ENCODE measurements around the gene FBXO46. TPM values are rescaled to one million over a fixed set of nuclear protein-coding genes. Genes with fewer than 3 reads are reported as not detected.
A peak's percentile ranks its signal among the peaks of the same experiment; 100 is the strongest.
"Not testable (repeated sequence)": the region's sequence is repeated elsewhere in the genome, so short reads cannot be mapped to it uniquely, and the experiment has no call there.

Gene FBXO46
- polyA plus RNA-seq, 1 donor, result 13.9 TPM

DNA sequence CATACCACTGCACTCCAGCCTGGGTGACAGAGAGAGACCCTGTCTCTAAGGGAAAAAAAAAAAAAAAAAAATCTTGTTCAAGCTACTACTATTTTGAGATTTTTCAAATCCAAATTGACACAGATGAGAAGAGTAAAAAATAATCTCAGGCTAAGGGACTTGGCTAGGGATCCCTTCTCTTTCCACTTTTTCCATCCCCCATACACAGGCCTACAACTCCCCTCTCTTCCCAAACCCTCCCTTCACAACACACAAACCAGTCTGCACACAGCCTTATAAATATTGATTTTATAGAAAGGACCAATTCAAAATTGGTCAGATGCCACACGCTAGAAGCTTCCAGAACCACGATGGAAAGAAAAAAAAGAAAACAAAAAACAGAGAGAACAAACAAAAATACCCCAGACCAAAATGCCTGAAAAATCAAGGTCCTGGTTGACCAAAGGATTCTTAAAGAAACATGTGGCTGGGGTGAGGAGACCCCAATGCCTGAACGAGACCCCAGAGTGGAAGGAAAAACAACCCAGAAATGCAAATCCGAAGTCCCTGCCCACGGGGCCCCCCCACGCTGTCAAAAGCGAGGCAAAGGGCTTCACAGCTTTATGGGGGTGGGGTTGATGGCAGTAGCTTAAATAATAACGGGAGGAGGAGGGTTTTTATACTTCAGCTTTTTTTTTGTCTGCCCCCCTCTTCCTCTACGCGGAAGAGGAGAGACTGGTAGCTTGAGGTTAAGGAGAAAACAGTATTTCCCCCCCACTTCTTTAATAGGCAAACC is 20.2 kb downstream of the FBXO46 start:
- 89% methylated on average over 3 of the region's 10 CpGs for WGBS (ENCODE audit: insufficient coverage, low lambda C conversion rate)
- no peaks in the 10 kb centered on the region for H3K27me3 ChIP-seq (ENCODE audit: control insufficient read depth, insufficient read depth, low read length)
- H3K4me1 ChIP-seq (ENCODE audit: control insufficient read depth, insufficient read depth, low read length), result no peaks in the 10 kb centered on the region
- H3K4me3 ChIP-seq (ENCODE audit: low read length), result no peak overlapping the region
- no peak overlapping the region for H3K27ac ChIP-seq (ENCODE audit: low read length)
- H3K9me3 ChIP-seq (ENCODE audit: control insufficient read depth, low read depth, low read length), result peaks cover 9% of the 10 kb centered on the region
- peaks cover 25% of the 10 kb centered on the region for H3K36me3 ChIP-seq (ENCODE audit: control insufficient read depth, insufficient read depth, low read length)
- DNase-seq, result no peak

DNA sequence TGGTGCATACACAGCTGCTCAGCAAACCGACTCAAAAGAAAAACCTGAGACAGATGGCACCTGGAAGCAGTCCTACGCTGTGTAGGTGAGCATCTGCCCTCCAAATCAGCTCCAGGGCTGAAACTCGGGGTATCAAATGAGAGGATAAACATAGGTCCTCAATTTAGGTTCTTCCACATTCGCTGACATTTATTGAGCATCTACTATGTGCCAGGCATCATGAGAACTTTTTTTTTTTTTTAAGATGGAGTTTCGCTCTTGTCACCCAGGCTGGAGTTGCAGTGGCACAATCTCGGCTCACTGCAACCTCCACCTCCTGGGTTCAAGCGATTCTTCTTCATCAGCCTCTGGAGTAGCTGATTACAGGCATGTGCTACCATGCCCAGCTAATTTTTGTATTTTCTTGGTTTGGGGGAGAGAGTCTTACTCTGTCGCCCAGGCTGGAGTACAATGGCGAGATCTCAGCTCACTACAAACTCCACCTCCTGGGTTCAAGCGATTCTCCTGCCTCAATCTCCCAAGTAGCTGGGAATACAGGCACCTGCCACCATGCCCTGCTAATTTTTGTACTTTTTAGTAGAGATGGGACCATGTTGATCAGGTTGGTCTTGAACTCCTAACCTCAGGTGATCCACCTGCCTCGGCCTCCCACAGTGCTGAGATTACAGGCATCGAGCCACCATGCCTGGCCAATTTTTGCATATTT is 24.8 kb downstream of the FBXO46 start:
- Histone ChIP-seq H3K4me3 (ENCODE audit: low read length) (no peak overlapping the region), H3K4me1 (ENCODE audit: control insufficient read depth, insufficient read depth, low read length) (no peaks in the 10 kb centered on the region), H3K9me3 (ENCODE audit: control insufficient read depth, low read depth, low read length) (no peaks in the 10 kb centered on the region), H3K36me3 (ENCODE audit: control insufficient read depth, insufficient read depth, low read length) (peaks cover 11% of the 10 kb centered on the region), H3K27me3 (ENCODE audit: control insufficient read depth, insufficient read depth, low read length) (no peaks in the 10 kb centered on the region), H3K27ac (ENCODE audit: low read length) (no peak overlapping the region)
- no CpG with 5 or more reads among the region's 12 CpGs for WGBS (ENCODE audit: insufficient coverage, low lambda C conversion rate)
- no peak for DNase-seq

DNA sequence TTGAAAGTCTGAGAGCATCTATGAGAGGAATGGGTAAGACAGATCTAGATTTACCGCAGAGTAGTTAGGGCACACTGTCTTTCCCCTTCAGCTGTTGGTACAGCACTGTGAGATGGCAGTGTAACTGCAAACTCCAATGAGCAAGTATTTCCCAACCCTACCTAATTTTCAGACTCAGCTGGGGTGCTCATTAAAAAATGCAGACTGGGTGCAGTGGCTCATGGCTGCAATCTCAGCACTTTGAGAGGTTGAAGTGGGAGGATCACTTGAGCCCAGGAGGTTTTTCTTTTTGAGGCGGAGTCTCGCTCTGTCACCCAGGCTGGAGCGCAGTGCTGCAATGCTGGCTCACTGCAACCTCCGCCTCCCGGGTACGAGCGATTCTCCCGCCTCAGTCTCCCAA is 25.6 kb downstream of the FBXO46 start:
- Histone ChIP-seq H3K4me3 (ENCODE audit: low read length) (no peak overlapping the region), H3K27me3 (ENCODE audit: control insufficient read depth, insufficient read depth, low read length) (no peaks in the 10 kb centered on the region), H3K36me3 (ENCODE audit: control insufficient read depth, insufficient read depth, low read length) (peaks cover 10% of the 10 kb centered on the region), H3K4me1 (ENCODE audit: control insufficient read depth, insufficient read depth, low read length) (no peaks in the 10 kb centered on the region), H3K9me3 (ENCODE audit: control insufficient read depth, low read depth, low read length) (no peaks in the 10 kb centered on the region), H3K27ac (ENCODE audit: low read length) (no peak overlapping the region)
- no CpG with 5 or more reads among the region's 9 CpGs for WGBS (ENCODE audit: insufficient coverage, low lambda C conversion rate)
- DNase-seq, result no peak

DNA sequence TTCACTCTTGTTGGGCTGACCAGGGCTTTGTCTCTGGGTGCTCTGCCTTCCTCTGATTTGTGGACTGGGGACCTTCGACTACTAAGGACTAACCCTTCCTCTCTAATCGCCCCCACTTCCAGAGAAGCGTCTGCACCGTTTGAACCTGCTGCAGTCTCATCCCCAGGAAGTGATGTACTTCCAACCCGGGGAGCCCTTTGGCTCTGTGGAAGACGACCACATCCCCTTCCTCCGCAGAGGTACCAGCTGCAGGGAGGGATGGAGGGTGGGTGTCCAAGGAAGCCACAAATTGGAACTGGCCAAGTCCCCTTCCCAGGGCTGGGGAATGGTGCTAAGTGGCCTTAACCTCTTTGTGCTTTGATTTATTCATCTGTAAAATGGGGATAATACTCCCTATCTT is 29.0 kb downstream of the FBXO46 start:
- no CpG with 5 or more reads among the region's 7 CpGs for WGBS (ENCODE audit: insufficient coverage, low lambda C conversion rate)
- Histone ChIP-seq H3K4me1 (ENCODE audit: control insufficient read depth, insufficient read depth, low read length) (no peaks in the 10 kb centered on the region), H3K9me3 (ENCODE audit: control insufficient read depth, low read depth, low read length) (no peaks in the 10 kb centered on the region), H3K4me3 (ENCODE audit: low read length) (no peak overlapping the region), H3K27ac (ENCODE audit: low read length) (no peak overlapping the region), H3K27me3 (ENCODE audit: control insufficient read depth, insufficient read depth, low read length) (no peaks in the 10 kb centered on the region), H3K36me3 (ENCODE audit: control insufficient read depth, insufficient read depth, low read length) (peaks cover 15% of the 10 kb centered on the region)
- no peak for DNase-seq

DNA sequence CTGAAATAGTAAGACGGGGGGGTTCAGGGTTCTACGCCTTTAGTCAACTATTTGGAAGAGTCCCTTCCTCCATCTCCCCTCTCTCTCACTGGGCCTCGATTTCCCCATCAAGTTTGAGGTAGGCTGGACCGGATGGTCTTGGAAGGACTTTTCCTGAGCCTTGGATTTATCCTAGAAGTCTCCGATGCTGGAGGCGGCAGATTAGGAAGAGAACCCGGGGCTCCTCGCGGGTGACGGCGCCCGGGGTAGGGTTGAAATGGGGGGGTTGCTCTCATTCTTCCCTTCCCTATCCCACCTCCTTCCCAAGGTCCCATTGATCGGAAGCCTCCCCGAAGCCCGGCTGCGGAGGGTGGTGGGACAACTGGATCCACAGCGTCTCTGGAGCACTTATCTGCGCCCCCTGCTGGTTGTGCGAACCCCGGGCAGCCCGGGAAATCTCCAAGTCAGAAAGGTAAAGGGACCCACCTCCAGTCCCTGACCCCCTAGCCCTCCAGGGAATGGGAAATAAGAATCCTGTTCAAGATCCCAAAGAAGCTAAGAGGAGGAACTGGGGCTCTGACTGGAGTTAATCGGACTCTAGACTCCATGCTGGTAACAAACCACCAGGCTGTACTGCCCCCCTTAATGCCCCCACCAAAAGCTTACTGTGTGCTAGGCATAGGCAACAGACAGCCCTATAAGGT is 37.4 kb downstream of the FBXO46 start:
- Histone ChIP-seq H3K27ac (ENCODE audit: low read length) (peak overlapping the region; percentile 88), H3K4me3 (ENCODE audit: low read length) (peak overlapping the region; percentile 91), H3K4me1 (ENCODE audit: control insufficient read depth, insufficient read depth, low read length) (peaks cover 6% of the 10 kb centered on the region), H3K36me3 (ENCODE audit: control insufficient read depth, insufficient read depth, low read length) (peaks cover 17% of the 10 kb centered on the region), H3K9me3 (ENCODE audit: control insufficient read depth, low read depth, low read length) (no peaks in the 10 kb centered on the region), H3K27me3 (ENCODE audit: control insufficient read depth, insufficient read depth, low read length) (no peaks in the 10 kb centered on the region)
- peak; percentile 46 to 68 for DNase-seq
- WGBS (ENCODE audit: insufficient coverage, low lambda C conversion rate), result no CpG with 5 or more reads among the region's 22 CpGs

DNA sequence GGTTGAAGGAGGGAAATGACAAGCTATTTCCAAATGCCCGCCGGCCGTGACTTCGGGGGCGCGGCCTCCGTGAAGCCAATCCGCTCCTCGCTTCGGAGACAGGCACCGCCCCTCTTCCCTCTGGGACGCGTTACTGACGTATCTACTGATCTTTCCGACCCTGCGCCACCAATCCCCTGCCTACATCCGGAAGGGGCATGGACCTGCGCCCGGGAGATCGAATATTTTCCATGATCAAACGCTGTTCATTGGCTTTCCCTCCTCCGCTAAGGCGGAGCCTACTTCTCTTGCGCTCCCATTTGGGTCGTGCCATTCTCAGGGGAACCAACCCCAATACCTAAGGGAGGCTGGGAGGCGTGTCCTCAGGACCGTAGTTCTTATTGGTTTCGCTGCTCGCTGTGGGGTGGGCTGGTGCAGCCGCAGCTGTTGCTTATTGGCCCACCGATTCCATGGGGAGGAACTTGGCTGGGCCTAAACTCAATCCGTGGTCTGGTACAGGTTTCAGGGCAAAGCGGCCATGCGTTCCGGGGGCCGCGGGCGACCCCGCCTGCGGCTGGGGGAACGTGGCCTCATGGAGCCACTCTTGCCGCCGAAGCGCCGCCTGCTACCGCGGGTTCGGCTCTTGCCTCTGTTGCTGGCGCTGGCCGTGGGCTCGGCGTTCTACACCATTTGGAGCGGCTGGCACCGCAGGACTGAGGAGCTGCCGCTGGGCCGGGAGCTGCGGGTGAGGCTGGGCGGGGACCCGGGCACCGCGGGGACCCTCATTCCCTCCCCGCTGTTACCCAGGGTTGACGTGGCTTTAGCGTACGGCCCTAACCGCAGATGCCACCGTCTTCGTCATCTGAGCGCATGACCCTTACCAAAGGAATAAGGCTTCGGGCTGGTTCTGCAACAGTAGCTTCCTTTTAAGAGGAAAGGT is 38.2 kb downstream of the FBXO46 start, which contains the start of gene QPCTL:
QPCTL (plus strand) TSS at position 480 of the 919 bp plus-strand sequence; CDS start at position 518, 38 bp downstream.
- peak within 1 kb of the TSS; percentile 88 for H3K27ac ChIP-seq (ENCODE audit: low read length)
- H3K4me3 ChIP-seq (ENCODE audit: low read length), result peak within 1 kb of the TSS; percentile 91
- no peaks in the 10 kb centered on the region for H3K27me3 ChIP-seq (ENCODE audit: control insufficient read depth, insufficient read depth, low read length)
- H3K36me3 ChIP-seq (ENCODE audit: control insufficient read depth, insufficient read depth, low read length), result peaks cover 24% of the 10 kb centered on the region
- H3K9me3 ChIP-seq (ENCODE audit: control insufficient read depth, low read depth, low read length), result no peaks in the 10 kb centered on the region
- WGBS (ENCODE audit: insufficient coverage, low lambda C conversion rate), result no CpG with 5 or more reads among the region's 70 CpGs
- DNase-seq, result peak; percentile 99 to 100
- H3K4me1 ChIP-seq (ENCODE audit: control insufficient read depth, insufficient read depth, low read length), result peaks cover 6% of the 10 kb centered on the region

DNA sequence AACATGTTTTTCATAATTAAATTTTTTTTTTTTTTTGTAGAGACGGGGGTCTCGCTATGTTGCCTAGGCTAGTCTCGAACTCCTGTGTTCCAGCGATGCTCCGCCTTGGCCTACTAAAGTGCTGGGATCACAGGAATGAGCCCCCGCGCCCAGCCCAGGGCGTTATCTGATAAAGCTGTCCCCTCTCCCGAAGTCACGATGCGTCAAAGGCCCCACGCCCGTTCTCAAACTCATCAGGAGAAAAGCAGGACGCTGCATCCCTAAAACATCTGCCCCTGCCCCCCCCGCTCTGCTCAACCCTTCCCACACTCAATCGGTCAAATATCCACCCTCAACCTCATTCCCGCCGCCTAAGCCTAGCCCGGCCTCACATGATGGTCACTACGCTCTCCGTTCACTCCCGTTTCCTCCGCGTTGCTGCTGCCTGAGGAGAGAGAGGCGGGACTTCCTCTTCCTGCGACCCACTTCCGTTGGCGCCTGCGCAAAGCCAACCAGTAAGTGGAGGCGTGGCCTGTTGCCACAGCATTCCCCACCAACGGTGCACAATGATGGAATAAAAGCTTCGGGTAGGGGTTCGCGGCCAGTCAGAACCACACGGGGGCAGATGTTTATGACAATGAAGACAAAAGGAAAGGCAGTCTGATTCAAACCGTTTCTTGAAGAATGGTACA is 39.0 kb downstream of the FBXO46 start, which contains the start of gene SNRPD2:
SNRPD2 (minus strand) TSS at position 438 of the 671 bp plus-strand sequence; CDS start at position 373, 65 bp downstream.
- Histone ChIP-seq H3K4me3 (ENCODE audit: low read length) (peak within 1 kb of the TSS; percentile 91), H3K27me3 (ENCODE audit: control insufficient read depth, insufficient read depth, low read length) (no peaks in the 10 kb centered on the region), H3K9me3 (ENCODE audit: control insufficient read depth, low read depth, low read length) (no peaks in the 10 kb centered on the region), H3K27ac (ENCODE audit: low read length) (peak within 1 kb of the TSS; percentile 88), H3K36me3 (ENCODE audit: control insufficient read depth, insufficient read depth, low read length) (peaks cover 30% of the 10 kb centered on the region), H3K4me1 (ENCODE audit: control insufficient read depth, insufficient read depth, low read length) (peaks cover 6% of the 10 kb centered on the region)
- WGBS (ENCODE audit: insufficient coverage, low lambda C conversion rate), result no CpG with 5 or more reads among the region's 36 CpGs
- peak; percentile 95 to 97 for DNase-seq

DNA sequence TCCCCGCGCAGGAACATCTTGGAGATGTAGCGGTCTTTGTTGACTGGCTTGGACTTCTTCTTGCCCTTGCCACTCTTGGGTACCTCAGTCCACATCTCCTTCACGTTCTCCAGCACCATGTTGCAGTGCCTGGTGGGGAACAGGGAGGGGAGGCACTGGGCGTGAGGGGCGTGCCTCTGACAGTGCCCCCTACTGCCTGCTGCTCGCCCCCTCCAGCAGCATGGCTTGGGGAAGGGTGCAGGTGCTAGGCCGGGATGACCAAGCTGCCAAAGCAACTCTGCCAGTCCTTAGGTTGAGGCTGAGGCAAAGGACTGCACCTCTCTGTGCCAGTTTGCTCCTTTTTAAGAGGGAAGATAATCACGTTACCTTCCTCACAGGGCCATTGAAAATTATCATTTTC is 43.1 kb downstream of the FBXO46 start:
- peaks cover 41% of the 10 kb centered on the region for H3K36me3 ChIP-seq (ENCODE audit: control insufficient read depth, insufficient read depth, low read length)
- no peaks in the 10 kb centered on the region for H3K9me3 ChIP-seq (ENCODE audit: control insufficient read depth, low read depth, low read length)
- peaks cover 3% of the 10 kb centered on the region for H3K4me1 ChIP-seq (ENCODE audit: control insufficient read depth, insufficient read depth, low read length)
- H3K27ac ChIP-seq (ENCODE audit: low read length), result no peak overlapping the region
- H3K4me3 ChIP-seq (ENCODE audit: low read length), result no peak overlapping the region
- no CpG with 5 or more reads among the region's 9 CpGs for WGBS (ENCODE audit: insufficient coverage, low lambda C conversion rate)
- no peaks in the 10 kb centered on the region for H3K27me3 ChIP-seq (ENCODE audit: control insufficient read depth, insufficient read depth, low read length)
- DNase-seq, result no peak

DNA sequence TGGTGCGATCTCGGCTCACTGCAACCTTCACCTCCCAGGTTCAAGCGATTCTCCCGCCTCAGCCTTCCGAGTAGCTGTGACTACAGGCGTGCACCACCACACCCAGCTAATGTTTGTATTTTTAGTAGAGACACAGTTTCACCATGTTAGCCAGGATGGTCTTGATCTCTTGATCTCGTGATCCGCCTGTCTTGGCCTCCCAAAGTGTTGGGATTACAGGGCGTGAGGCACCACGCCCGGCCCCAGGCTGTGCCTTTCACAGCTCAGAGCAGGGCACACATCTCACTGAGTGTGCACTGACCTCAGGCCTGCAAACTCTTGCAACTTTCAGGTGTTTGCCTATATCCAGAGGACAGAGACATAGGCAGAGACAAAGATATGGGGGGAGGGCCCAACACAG is 45.7 kb downstream of the FBXO46 start:
- no CpG with 5 or more reads among the region's 11 CpGs for WGBS (ENCODE audit: insufficient coverage, low lambda C conversion rate)
- H3K27me3 ChIP-seq (ENCODE audit: control insufficient read depth, insufficient read depth, low read length); H3K27ac ChIP-seq (ENCODE audit: low read length); H3K9me3 ChIP-seq (ENCODE audit: control insufficient read depth, low read depth, low read length); DNase-seq; H3K4me3 ChIP-seq (ENCODE audit: low read length); H3K4me1 ChIP-seq (ENCODE audit: control insufficient read depth, insufficient read depth, low read length): not testable (repeated sequence)
- peaks cover 41% of the 10 kb centered on the region for H3K36me3 ChIP-seq (ENCODE audit: control insufficient read depth, insufficient read depth, low read length)
